Measurements from ENCODE around the gene CNTRL.

CNTRL gene

DNA sequence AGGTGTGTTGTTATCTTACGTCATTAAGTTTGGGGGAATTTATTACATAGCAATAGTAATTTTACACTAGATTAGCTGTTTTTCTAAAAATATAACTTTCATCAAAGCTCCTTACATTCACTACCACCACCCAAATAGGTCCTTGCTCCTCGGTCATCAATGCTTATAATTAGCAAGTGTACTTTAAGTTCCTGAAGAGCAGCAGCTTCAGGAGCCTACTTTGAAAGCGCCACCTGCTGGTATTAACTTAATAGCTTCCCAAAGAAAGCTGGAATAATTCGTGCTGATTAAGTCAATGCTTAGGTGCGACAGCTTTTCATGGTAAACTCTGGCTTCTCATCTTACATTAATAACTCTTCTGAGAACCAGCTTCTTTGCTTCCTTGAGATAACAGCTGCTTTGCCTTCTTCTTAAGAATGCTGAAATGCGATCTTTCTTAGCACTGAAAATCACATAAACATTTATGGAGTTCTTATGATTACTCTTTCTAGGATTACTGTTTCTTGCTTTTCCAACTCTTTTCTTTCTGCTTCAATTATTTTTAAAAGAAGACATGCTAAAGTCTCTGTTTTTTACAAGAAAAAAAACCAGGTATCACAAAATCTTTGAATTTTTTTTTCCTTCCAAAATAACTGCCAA is 14.6 kb upstream of the CNTRL start:
- no peaks in the 10 kb centered on the region for H3K9me2 ChIP-seq (ENCODE audit: low read depth, low read length)
- peak overlapping the region; percentile 17; the same call in 1 of the 2 replicates for H3K4me2 ChIP-seq (ENCODE audit: low read length)
- TF ChIP-seq, protein P1, sequence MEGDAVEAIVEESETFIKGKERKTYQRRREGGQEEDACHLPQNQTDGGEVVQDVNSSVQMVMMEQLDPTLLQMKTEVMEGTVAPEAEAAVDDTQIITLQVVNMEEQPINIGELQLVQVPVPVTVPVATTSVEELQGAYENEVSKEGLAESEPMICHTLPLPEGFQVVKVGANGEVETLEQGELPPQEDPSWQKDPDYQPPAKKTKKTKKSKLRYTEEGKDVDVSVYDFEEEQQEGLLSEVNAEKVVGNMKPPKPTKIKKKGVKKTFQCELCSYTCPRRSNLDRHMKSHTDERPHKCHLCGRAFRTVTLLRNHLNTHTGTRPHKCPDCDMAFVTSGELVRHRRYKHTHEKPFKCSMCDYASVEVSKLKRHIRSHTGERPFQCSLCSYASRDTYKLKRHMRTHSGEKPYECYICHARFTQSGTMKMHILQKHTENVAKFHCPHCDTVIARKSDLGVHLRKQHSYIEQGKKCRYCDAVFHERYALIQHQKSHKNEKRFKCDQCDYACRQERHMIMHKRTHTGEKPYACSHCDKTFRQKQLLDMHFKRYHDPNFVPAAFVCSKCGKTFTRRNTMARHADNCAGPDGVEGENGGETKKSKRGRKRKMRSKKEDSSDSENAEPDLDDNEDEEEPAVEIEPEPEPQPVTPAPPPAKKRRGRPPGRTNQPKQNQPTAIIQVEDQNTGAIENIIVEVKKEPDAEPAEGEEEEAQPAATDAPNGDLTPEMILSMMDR (IDR thresholded peaks at IDR 0.05; ENCODE audit: low read length), result peak; percentile 85
- no peak for TF ChIP-seq EZH2 (IDR thresholded peaks at IDR 0.05; ENCODE audit: borderline replicate concordance, low read length)
- no peaks in the 10 kb centered on the region for H3F3A ChIP-seq (ENCODE audit: insufficient read depth, low read length)
- H3K4me1 ChIP-seq (ENCODE audit: insufficient read depth, low read length, severe bottlenecking), result peaks cover 38% of the 10 kb centered on the region
- H3K79me2 ChIP-seq (ENCODE audit: insufficient read depth, low read length), result no peaks in the 10 kb centered on the region
- no peak overlapping the region for H3K27ac ChIP-seq (ENCODE audit: low read depth, low read length, poor library complexity, severe bottlenecking)
- no peak overlapping the region for H2AFZ ChIP-seq (ENCODE audit: low read length)
- H3K27me3 ChIP-seq (ENCODE audit: insufficient read depth, low read length), result no peaks in the 10 kb centered on the region
- no peaks in the 10 kb centered on the region for H3K36me3 ChIP-seq (ENCODE audit: insufficient read depth, low read length)
- no peak overlapping the region for H3K4me3 ChIP-seq (ENCODE audit: low read depth, low read length, poor library complexity, severe bottlenecking)
- H4K20me1 ChIP-seq (ENCODE audit: insufficient read depth, low read length), result no peaks in the 10 kb centered on the region
- no peak overlapping the region for H3K9ac ChIP-seq (ENCODE audit: low read length)
- H3K9me3 ChIP-seq (ENCODE audit: low read length), result peaks cover 6% of the 10 kb centered on the region; the same call in 1 of the 2 replicates

DNA sequence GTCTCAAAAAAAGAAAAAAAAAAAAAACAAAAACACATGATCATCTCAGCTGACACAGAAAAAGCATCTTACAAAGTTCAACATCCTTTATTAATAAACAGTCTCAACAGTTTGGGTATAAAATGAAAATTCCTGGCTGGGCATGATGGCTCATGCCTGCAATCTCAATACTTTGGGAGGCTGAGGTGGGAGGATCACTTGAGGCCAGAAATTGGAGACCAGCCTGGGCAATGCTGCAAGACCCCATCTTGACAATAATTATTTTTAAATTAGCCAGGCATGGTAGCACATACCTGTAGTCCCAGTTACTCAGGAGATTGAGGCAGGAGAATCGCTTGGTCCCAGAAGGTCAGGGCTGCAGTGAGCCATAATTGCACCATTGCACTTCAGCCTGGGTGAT is 7.9 kb upstream of the CNTRL start:
- H3K79me2 ChIP-seq (ENCODE audit: insufficient read depth, low read length), result no peaks in the 10 kb centered on the region
- TF ChIP-seq EZH2 (IDR thresholded peaks at IDR 0.05; ENCODE audit: borderline replicate concordance, low read length), result no peak
- TF ChIP-seq, protein P1 (IDR thresholded peaks at IDR 0.05; ENCODE audit: low read length), result no peak
- no peaks in the 10 kb centered on the region for H3K9me2 ChIP-seq (ENCODE audit: low read depth, low read length)

DNA sequence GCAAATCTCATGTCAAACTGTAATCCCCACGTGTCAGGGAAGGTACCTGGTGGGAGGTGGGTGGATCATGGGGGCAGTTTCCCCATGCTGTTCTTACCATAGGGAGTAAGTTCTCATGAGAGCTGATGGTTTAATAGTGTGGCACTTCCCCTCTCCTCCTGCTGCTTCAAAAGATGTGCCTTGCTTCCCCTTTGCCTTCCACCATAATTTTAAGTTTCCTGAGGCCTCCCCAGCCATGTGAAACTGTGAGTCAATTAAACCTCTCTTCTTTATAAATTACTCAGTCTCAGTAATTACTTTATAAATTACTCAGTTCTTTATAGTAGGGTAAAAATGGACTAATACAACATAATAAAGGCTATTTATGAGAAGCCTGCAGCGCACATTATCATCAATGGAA is 7.1 kb upstream of the CNTRL start:
- peaks cover 43% of the 10 kb centered on the region for H3K4me1 ChIP-seq (ENCODE audit: insufficient read depth, low read length, severe bottlenecking)
- H3K27me3 ChIP-seq (ENCODE audit: insufficient read depth, low read length), result no peaks in the 10 kb centered on the region
- H3K9ac ChIP-seq (ENCODE audit: low read length), result no peak overlapping the region

More for the DNA sequence above, 7.9 kb upstream of the CNTRL start:
- peaks cover 43% of the 10 kb centered on the region for H3K4me1 ChIP-seq (ENCODE audit: insufficient read depth, low read length, severe bottlenecking)
- no peaks in the 10 kb centered on the region for H3K27me3 ChIP-seq (ENCODE audit: insufficient read depth, low read length)
- H2AFZ ChIP-seq (ENCODE audit: low read length), result no peak overlapping the region
- H3K9ac ChIP-seq (ENCODE audit: low read length), result no peak overlapping the region
- H4K20me1 ChIP-seq (ENCODE audit: insufficient read depth, low read length), result no peaks in the 10 kb centered on the region
- no peak overlapping the region for H3K4me2 ChIP-seq (ENCODE audit: low read length)
- H3F3A ChIP-seq (ENCODE audit: insufficient read depth, low read length), result peaks cover 4% of the 10 kb centered on the region
- H3K4me3 ChIP-seq (ENCODE audit: low read depth, low read length, poor library complexity, severe bottlenecking), result no peak overlapping the region
- no peak overlapping the region for H3K27ac ChIP-seq (ENCODE audit: low read depth, low read length, poor library complexity, severe bottlenecking)
- H3K36me3 ChIP-seq (ENCODE audit: insufficient read depth, low read length), result no peaks in the 10 kb centered on the region; the same call in 1 of the 2 replicates
- peaks cover 8% of the 10 kb centered on the region for H3K9me3 ChIP-seq (ENCODE audit: low read length)

More for the DNA sequence above, 7.1 kb upstream of the CNTRL start:
- H3K79me2 ChIP-seq (ENCODE audit: insufficient read depth, low read length), result no peaks in the 10 kb centered on the region
- H3K9me3 ChIP-seq (ENCODE audit: low read length), result peaks cover 8% of the 10 kb centered on the region
- no peaks in the 10 kb centered on the region for H4K20me1 ChIP-seq (ENCODE audit: insufficient read depth, low read length)
- H3F3A ChIP-seq (ENCODE audit: insufficient read depth, low read length), result peaks cover 4% of the 10 kb centered on the region
- no peaks in the 10 kb centered on the region for H3K9me2 ChIP-seq (ENCODE audit: low read depth, low read length)
- H3K4me2 ChIP-seq (ENCODE audit: low read length), result no peak overlapping the region
- no peak overlapping the region for H3K27ac ChIP-seq (ENCODE audit: low read depth, low read length, poor library complexity, severe bottlenecking)
- no peak for TF ChIP-seq EZH2 (IDR thresholded peaks at IDR 0.05; ENCODE audit: borderline replicate concordance, low read length)
- TF ChIP-seq, protein P1 (IDR thresholded peaks at IDR 0.05; ENCODE audit: low read length), result no peak
- H3K36me3 ChIP-seq (ENCODE audit: insufficient read depth, low read length), result no peaks in the 10 kb centered on the region; the same call in 1 of the 2 replicates
- no peak overlapping the region for H3K4me3 ChIP-seq (ENCODE audit: low read depth, low read length, poor library complexity, severe bottlenecking)
- no peak overlapping the region for H2AFZ ChIP-seq (ENCODE audit: low read length)

Data from OCI-LY1 (cell line).